Occipital lobe (tissue), 2 donors: Measurements from ENCODE around the gene TIMM13. TPM values are rescaled to one million over a fixed set of nuclear protein-coding genes. Genes with fewer than 3 reads are reported as not detected.

ENCODE experiments used
- DNase-seq: peaks from one replicate; lab custom pipeline; 2025; lab: John Stamatoyannopoulos, UW
- total RNA-seq: library from RNA; depleted of rRNA; stranded (reverse); fragments of >200 nt; gene quantifications from one replicate; pipeline ENCODE4 v1.2.3, GENCODE V29; 2014

The TIMM13 gene
- total RNA-seq, 1 donor from 2014 or later, result 16.2 TPM

DNA sequence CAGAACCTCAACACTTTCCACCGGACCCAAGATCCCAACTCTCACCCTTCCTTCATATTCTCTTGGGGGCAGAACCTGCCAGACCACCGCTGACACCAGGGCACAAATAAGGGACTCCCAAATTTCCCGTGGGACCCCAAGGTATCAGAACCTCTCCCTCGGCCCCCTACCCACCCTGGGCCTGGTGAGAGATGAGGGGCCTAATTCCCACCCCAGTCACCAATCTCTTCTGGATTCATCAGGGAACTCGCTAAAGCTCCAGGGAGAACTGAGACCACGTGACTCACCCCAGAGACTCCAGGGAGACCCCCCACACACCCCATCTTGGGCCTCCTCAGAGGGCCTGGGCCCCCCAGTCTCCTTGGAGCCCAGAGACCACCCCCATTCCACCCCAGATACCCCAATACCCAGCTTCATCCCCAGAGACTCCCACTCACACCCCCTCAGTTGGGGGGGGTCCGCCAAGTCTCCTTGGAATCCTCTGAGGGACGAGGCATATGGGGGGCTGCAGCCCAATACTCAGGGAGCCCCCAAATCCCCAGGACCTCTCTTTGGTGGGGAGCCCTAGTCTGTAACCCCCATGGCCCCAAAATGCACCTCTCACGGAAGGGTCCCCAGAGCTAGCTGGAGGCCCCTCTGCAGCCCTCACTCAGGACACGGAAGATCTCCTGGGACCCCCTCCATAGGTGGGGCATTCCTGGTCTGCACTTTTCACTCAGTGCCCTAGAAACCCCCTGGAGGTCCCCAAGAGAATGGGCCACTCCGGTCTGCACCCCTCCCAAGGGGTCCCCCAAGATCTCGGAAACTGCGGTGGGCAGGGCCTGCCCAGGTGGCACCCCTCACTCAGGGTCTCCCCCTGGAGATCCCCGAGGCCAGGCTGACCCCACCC lies 27.8 kb upstream of the TIMM13 start:
- no peak for DNase-seq

DNA sequence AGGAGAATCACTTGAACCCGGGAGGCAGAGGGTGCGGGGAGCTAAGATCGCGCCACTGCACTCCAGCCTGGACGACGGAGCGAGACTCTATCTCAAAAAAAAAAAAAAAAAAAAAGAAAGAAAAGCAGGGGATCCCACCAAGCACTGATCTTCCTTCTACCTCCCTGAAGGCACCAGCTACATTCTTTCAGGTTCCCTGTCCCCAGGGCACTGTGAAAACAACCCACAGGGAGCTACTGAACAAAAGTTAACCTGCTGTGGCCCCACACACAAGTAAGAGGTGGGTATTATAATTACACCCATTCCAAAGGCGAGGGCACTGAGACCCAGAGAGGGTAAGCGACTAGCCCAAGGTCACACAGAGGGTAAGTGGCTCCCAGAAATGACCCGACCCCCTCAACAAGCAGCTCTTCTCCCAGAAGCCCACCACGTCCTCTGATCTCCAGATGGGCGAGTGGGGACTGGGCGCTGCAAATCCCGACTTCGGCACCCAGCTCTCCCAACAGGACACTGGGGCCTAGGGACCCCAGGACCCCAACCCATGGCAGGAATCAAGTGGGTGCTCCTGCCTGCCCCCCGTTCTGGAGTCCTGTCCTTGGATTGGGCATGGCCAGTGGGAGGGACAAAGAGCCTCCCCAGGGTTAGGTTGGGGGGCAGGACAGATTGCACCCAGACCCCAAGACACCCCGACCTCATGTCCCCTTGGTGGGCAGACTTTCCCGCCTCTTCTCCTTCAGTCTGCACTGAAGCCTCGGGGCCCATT lies 27.0 kb upstream of the TIMM13 start:
- DNase-seq, result no peak

DNA sequence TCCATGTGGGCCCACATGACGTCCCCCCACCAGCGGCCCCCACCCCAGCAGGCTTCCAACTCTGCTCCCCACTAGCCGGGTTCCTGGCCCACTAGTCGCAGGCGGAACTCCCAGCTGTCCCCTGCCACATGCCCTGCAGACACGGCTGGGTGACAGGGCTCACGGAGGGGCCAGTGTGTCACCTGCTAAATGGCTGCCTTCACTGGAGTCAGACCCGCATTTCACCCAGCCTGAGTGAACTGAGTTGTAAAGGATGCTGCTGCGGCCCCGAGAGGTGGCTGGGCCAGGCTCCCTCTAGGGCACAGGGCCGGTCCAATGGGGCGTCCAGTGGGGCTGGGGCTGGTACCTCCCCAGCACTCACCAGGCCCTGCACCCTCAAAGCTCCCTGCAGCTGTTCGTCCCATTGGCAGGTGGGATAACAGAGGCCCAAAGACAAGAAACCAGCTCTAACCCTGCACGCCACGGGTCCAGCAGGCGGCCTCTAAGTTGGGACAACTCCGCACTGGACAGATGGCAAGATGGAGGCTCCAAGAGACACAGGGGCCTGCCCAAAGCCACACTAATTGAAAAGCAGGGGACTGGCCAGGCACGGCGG lies 26.1 kb upstream of the TIMM13 start:
- no peak for DNase-seq

DNA sequence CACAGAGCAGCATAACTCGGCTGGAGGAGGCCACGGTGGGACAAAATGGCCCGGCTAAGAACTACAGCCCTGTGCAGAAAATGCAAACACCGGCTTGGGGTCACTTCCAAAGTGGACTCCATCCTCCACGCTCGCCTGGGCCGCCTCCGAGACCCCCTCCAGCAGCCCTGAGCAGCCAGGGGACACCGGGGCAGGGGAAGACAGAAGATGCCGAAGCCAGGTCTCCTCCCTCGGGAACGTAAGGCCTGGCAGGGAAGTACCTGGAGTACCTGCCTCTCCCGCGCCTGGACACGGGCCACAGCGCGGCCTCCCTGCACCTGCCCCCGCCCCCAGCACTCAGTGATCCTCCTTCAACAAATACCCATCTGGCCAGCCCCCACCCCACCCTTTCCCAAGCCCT lies 24.4 kb upstream of the TIMM13 start:
- DNase-seq, result no peak

DNA sequence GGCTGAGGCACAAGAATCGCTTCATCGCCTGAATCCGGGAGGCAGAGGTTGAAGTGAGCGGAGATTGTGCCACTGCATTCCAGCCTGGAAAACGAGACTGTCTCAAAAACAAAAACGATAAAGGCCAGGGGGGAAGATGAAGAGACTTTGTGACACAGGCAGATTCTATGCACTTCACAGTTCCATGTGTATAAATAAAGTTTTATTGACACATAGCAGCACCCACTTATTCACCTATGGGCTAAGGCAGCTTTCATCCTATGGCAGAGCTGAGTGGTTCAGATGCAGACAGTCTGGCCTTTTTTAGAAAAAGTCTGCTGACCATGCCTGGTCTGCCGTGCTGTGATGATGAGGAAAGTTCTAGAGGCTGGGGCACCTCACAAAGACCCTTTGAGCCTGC lies 23.8 kb upstream of the TIMM13 start:
- DNase-seq, result no peak

DNA sequence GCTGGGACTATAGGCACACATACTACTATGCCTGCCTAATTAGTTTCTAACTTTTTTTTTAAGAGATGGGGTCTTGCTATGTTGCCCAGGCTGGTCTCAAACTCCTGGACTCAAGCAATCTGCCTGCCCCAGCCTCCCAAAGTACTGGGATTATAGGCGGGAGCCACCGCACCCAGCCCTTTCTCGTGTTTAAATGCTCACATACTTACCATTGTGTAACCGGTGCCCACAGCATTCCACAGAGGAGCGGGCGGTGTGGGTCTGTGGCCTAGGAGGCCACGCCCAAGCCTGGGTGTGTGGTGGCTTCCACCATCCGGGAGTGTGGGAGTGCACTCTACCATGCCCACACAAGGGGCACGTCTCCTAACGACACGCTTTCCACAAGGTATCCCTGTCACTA lies 21.6 kb upstream of the TIMM13 start:
- DNase-seq, result no peak

DNA sequence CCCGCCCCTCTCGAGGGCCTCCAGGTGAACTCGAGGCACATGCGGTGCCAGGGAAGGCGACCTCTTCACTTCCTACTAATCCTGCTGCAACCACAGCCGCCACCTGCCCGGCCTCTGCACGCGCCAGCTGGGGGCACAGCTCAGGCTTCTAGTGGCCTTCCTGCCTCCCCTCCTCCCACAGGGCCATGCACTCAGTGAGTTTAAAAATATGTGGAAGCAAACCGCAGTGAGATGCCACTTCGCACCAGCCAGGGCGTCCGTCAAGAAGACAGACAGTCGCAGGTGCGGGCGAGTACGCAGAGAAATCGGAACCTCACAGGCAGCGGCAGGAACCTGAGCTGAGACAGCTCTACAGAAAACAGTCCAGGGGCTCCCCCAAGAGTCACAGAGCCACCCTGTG lies 19.0 kb upstream of the TIMM13 start:
- no peak for DNase-seq

DNA sequence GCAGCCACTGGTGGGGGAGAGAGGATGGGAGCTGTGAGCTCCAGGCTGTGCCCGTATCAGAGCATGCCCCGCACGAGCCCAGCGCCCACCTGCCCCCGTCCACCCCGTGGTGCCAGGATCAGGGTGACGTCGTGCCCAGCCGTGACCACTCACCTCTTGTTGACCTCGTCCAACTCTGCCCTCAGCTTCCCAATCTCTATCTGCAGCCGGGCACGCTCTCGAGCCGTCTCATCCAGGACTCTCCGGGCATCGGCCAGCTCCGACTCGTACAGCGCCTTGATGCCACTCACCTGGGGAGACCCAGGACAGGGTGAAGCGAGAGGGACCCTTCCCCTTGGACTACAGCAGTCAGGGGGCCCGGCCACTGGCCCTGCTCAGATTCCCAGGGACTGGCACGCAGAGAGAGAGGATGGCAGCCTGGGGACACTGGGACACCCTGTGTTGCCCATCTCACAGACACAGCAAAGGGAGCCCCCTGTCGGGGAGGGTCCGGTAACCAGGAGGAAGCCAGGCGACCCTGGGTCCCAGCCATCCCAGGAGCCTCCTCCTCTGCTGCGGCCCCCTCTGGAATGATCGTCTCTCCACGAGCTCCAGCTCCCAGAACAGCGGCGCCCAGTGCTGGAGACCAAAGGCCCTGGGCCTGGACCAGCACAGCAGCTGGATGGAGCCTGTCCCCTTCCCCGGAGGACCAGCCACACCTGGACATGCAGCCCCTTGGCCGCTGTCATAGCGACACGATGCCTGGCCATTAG lies 17.0 kb upstream of the TIMM13 start:
- no peak for DNase-seq

DNA sequence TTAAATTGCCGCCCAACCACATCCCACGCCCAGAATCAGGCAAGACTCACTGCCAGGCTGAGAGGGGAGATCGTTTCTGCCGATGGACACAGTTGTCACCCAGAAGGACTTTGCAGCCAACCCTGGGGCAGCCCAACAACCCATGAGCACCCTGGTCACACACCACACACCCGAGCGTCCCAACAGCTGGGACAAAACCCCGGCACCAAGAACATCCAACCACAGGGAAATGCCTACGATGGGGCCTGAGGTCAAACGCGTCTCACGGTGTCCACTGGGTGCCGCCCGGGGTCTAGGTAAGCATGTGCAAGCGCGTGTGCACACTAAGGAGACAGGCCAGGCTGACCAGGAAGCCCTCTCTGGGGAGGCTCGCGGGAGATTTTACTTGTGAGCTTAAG lies 16.4 kb upstream of the TIMM13 start:
- no peak for DNase-seq

DNA sequence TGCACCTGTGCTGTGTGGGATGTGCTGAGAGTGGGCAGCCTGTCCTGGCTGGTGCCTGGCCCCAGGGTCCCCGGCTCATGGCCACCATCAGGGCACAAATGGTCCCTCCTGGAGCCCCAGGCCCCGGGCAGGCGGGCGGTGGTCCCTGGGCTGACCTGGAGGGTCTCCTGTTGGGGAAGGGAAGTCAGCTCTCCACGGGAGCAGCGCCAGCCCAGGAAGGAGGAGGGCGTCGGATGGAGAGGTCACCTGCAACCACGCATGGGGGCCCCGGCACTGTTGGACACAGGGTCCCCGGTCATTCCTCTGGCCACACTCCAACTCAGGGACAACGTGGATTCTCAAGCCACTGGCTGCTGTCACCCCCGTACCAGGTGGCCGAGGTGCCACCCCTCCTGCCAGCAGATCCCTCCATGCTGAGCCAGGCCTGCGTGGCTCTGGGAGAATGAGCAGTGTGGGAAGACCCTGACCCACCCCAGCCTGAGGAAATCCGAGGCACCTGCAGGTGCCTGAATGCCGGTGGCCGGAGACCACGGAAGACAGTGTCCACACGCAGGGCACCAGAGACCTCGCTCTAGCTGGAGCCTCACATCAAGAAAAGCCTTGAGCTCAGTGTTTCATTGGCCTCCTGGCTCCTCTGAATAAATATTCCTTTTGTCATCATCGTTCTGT lies 15.9 kb upstream of the TIMM13 start:
- no peak for DNase-seq

DNA sequence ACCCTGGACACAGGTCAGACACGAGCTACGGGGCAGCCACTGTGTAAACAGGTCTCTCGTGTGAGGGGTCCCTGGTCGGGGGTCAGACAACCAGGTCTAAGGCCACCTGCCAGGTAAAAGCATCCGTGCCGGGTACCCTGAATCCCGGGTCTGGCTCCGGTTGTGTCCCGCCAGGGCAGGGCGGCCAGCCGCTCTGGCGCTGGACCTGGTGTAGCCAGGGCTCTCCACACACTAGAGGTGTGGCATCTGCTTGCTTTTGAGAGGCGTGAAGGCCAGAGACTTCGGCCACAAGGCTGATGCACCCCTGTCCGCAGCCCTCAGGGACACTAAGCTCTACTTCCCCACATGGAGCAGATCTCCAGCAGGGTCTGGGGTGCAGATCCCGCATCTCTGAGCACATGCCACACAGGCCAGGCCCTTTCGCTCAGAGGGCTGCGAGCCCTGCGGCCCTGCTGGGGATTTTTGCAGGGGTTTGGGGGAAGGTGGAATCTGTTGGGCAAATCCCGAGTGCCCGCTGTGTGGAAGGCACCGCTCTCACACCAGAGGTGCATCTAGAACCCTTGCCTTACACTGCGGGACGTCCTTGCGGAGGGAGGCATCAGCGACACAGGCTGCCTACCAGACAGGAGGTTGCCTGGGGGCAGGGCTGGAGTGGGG lies 13.8 kb upstream of the TIMM13 start:
- no peak for DNase-seq

DNA sequence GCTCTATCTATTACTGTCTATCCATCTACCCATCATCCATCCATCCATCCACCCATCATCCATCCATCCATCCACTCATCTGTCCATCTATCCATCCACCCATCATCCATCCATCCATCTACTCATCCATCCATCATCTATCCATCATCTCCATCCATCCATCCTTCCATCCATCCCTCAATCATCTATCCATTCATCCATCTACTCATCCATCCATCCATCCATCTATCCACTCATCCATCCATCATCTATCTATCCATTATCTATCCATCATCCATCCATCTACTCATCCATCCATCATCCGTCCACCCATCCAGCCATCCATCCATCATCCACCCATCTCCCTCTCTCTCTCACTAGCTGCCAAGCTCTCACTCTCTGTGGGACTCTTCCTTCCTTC lies 13.1 kb upstream of the TIMM13 start:
- no peak for DNase-seq

DNA sequence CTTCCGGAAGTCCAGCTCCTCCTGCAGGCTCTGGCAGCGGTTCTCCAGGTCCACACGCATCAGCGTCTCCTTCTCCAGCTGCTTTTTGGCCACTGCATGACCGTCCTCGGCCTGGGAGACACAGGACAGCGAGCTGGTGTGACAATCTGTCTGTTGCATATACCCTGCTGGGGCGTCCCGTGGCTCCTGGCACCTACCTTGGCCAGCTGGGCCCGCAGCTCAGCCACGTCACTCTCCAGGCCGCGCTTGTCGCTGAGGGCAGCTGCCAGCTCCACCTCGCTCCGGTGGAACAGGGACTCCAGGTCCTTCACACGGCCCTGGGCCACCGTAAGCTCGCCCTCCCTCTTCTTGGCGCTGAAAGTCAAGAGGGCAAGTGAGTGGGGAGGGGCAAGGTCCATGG lies 10.8 kb upstream of the TIMM13 start:
- no peak for DNase-seq

DNA sequence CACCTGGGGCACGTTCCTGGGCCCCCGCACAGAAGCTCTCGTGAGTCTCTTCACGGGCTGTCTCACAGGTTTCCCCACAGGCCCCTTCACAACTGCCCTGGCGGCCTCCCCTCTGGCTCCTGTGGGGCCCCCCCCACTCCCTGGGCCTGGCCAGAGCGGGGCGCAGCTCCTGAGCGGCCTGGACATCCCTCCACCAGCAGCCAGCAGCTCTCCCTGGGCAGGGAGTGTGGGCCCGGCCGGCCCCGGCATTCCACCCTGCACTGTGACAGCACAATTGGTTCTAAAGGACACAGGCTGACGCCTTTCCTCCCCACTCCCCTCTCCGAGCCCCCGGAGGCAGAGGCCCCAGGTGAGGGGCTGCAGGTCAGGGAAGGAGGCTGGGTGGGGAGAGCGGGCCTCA lies 9.5 kb upstream of the TIMM13 start:
- no peak for DNase-seq

DNA sequence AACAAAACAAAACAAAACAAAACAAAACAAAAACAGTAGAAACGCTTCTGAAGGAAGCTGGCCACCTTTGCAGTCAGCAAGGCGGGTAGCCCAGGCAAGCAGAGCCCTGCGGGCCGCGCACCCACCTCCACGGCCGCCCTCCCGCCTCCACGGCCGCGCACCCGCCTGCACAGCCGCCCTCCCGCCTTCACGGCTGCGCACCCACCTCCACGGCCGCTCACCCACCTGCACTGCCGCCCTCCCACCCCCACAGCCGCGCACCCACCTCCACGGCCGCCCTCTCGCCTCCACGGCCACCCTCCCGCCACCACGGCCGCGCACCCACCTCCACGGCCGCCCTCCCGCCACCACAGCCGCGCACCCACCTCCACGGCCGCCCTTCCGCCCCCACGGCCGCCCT lies 9.0 kb upstream of the TIMM13 start:
- DNase-seq, result no peak

DNA sequence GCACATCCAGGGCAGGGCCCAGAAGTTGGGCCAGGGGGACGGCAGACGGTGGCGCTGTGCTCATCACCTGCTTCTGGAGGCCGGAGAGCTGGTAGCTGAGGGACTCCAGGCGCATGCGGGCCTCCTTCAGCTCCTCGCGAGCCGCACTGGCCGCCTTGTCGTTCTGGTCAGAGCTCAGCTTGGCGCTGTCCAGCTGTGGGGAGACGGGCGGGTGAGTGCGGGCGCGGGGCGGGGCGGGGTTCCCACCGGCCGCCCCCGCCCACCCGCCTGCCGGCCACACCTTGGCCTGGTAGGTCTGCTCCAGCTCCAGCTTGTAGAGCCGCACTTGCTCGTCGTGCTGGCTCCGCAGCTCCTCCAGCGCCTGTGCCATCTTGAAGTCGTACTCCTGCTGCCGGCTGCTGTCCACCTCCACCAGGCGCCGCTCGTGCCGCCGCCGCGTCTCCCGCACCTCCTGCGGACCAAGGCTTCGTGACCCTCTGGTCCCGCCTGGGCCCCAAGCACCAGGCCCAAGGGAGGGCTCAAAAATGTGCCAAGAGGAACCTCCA lies 7.4 kb upstream of the TIMM13 start:
- no peak for DNase-seq

DNA sequence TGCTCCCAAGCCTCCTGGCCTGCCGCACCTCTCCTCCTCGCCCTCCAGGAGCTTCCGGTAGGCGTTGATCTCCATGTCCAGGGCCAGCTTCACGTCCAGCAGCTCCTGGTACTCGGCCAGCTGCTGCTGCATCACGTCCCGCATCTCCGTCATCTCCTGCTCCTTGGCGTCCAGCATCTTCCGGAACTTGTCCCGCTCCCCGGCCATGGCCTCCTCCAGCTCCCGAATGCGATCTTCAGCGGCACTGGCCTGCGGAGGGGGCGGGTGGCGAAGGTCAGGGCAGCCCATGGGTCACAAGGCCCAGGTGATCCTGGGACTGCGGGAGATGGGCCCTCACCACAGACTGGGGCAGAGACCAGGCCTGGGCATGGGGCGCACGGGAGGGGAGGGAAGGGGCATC lies 6.9 kb upstream of the TIMM13 start:
- DNase-seq, result no peak

DNA sequence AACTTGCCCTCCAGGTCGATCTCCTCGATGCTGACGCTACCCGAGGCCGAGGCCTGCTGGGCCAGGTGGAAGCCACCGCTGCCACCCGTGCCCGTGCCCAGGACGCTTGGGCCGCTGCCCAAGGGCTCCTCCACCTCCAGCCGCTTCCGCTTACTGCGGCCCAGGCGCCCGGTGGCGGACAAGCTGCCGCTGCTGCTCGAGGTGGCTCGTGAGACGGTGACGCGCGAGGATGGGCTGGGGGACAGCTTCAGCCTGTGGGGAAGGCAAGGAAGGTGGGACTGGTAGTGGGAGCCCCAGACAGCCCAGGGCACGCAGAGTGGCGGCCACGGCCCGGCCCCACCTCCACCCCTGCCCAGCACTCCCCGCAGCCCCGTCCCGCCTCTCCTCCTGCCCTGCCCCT lies 6.5 kb upstream of the TIMM13 start:
- no peak for DNase-seq

DNA sequence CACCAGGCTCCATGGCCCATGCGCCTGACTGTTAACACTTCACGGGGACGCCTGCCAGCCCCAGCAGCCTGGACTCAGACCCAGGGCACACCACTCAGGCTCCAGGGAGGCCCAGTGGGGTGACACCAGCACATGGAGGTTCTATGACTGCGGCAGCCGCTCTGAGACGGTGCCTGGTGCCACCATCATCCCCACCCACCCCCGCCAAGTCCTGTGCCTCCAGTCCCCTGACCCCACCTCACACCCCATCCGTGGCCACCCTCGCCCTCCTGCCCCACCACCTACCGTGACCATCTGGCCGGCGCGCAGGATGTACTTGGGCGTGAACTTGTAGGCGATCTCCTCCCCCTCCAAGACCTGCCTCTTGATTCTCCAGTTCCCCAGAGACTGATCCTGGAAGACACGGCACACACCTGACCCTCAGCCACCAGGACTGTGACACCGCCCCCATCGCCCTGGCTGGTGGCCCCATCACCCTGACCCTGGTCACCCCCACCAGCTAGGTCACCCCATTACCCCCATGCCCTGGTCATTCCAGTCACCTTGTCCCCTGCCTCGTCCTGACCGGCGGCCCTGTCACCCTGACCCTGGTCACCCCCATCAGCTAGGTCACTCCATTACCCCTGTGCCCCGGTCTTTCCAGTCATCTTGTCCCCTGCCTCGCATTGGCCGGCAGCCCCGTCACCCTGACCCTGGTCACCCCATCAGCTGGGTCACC lies 4.9 kb upstream of the TIMM13 start:
- no peak for DNase-seq
